ENCODE measurements around the gene DPM2. TPM values are rescaled to one million over a fixed set of nuclear protein-coding genes. Genes with fewer than 3 reads are reported as not detected.
A peak's percentile ranks its signal among the peaks of the same experiment; 100 is the strongest.

The DPM2 gene
- total RNA-seq, 1 experiment from 2014 or later = 35.4 TPM

GRCh38 chr9:127937056-127937387, 632 bp downstream of the DPM2 start:
- no peak for DNase-seq (ENCODE audit: low spot score)

GRCh38 chr9:127936347-127936852, 1.3 kb downstream of the DPM2 start:
- no peak for DNase-seq (ENCODE audit: low spot score)

GRCh38 chr9:127935765-127936221, 1.9 kb downstream of the DPM2 start:
- DNase-seq (ENCODE audit: low spot score) = no peak

- DNase-seq (ENCODE audit: low spot score) = no peak
Measured at GRCh38 chr9:127934986-127935385, 2.7 kb downstream of the DPM2 start.

- DNase-seq (ENCODE audit: low spot score) = no peak
Measured at GRCh38 chr9:127934248-127934647, 3.4 kb downstream of the DPM2 start.

GRCh38 chr9:127931092-127931881, 6.4 kb downstream of the DPM2 start:
- peak; percentile 80 for DNase-seq (ENCODE audit: low spot score)

- peak; percentile 81 for DNase-seq (ENCODE audit: low spot score)
Measured at GRCh38 chr9:127930231-127931091, 7.2 kb downstream of the DPM2 start, which contains the start of gene PIP5KL1. Gene PIP5KL1 (minus strand): TSS chr9:127930777. CDS start chr9:127930752, 25 bp downstream.

GRCh38 chr9:127929625-127929979, 8.1 kb downstream of the DPM2 start:
- no peak for DNase-seq (ENCODE audit: low spot score)

GRCh38 chr9:127928676-127929624, 8.7 kb downstream of the DPM2 start:
- no peak for DNase-seq (ENCODE audit: low spot score)

GRCh38 chr9:127927988-127928675, 9.5 kb downstream of the DPM2 start:
- no peak for DNase-seq (ENCODE audit: low spot score)

GRCh38 chr9:127927201-127927987, 10.3 kb downstream of the DPM2 start:
- DNase-seq (ENCODE audit: low spot score) = no peak

- no peak for DNase-seq (ENCODE audit: low spot score)
Measured at GRCh38 chr9:127926906-127927200, 10.8 kb downstream of the DPM2 start.

GRCh38 chr9:127925959-127926905, 11.4 kb downstream of the DPM2 start:
- DNase-seq (ENCODE audit: low spot score) = no peak

- DNase-seq (ENCODE audit: low spot score) = no peak
Measured at GRCh38 chr9:127924736-127925444, 12.8 kb downstream of the DPM2 start.

GRCh38 chr9:127923771-127924170, 13.9 kb downstream of the DPM2 start:
- DNase-seq (ENCODE audit: low spot score) = no peak

GRCh38 chr9:127923046-127923445, 14.6 kb downstream of the DPM2 start:
- no peak for DNase-seq (ENCODE audit: low spot score)

GRCh38 chr9:127921557-127922120, 16.0 kb downstream of the DPM2 start:
- DNase-seq (ENCODE audit: low spot score) = no peak

GRCh38 chr9:127920794-127921193, 16.9 kb downstream of the DPM2 start:
- no peak for DNase-seq (ENCODE audit: low spot score)

All from H4 (cell line).